Measurements from ENCODE around the gene NOXA1.

DNA sequence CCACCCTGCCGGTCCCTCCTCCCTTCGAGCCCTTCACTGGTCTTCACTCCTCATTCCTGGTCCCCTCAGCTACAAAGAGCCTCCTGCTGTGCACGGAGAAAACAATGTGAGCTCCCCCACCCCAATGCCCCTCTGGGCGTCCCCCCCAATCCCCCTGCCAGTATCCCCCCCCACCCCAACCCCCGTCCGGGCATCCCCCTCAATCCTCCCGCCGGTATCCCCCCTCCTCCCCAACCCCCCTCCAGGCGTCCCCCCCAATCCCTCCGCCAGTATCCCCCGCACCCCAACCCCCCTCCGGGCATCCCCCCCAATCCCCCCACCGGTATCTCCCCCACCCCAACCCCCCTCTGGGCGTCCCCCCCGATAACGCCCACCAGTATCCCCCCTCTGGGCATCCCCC, 43.0 kb upstream of the NOXA1 start:
- TF ChIP-seq, protein P1, sequence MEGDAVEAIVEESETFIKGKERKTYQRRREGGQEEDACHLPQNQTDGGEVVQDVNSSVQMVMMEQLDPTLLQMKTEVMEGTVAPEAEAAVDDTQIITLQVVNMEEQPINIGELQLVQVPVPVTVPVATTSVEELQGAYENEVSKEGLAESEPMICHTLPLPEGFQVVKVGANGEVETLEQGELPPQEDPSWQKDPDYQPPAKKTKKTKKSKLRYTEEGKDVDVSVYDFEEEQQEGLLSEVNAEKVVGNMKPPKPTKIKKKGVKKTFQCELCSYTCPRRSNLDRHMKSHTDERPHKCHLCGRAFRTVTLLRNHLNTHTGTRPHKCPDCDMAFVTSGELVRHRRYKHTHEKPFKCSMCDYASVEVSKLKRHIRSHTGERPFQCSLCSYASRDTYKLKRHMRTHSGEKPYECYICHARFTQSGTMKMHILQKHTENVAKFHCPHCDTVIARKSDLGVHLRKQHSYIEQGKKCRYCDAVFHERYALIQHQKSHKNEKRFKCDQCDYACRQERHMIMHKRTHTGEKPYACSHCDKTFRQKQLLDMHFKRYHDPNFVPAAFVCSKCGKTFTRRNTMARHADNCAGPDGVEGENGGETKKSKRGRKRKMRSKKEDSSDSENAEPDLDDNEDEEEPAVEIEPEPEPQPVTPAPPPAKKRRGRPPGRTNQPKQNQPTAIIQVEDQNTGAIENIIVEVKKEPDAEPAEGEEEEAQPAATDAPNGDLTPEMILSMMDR (IDR thresholded peaks at IDR 0.05), result no peak
- no peak for TF ChIP-seq POLR2A (IDR thresholded peaks at IDR 0.05)

Measured in lower leg skin (tissue), 3 donors.